Choroid plexus epithelial cell (primary cell): ENCODE data around the gene ZNF2.

Experiments
- DNase-seq: peaks from one replicate; pipeline ENCODE4 v3.0.0-alpha.2; 2010; ENCODE audit warnings: low read depth
- H3K4me3 ChIP-seq: 2 replicates; pipeline ENCODE4 v1.5.1; 2011; ENCODE audit warnings: low read depth, mild to moderate bottlenecking, control low read depth, low read length, moderate library complexity
- TF ChIP-seq, protein P1 (sequence below): conservative IDR thresholded peaks from 2 replicates; pipeline ENCODE4 v1.5.1; 2011; ENCODE audit warnings: low read depth, mild to moderate bottlenecking, control low read depth, inconsistent platforms, low read length, moderate library complexity

ZNF2 gene

DNA sequence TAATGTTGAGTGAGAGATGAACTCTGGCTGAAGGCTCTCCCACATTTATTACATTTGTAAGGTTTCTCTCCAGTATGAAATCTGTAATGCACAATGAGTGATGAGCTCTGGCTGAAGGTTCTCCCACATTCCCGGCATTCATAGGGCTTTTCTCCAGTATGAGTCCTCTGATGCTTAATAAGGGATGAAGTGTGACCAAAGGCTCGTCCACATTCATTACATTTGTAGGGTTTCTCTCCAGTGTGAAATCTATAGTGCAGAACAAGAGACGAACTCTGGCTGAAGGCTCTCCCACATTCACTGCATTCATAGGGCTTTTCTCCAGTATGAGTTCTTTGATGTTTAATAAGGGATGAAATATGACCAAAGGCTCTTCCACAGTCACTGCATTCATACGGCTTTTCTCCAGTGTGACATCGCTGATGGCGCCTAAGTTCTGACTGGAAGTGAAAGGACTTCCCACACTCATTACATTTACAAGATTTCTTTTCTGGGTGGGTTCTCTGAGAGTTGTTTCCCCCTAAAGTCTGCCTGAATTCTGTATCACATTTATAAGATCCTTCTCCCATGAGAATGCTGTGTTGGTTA lies 16.1 kb upstream of the ZNF2 start:
- TF ChIP-seq, protein P1, sequence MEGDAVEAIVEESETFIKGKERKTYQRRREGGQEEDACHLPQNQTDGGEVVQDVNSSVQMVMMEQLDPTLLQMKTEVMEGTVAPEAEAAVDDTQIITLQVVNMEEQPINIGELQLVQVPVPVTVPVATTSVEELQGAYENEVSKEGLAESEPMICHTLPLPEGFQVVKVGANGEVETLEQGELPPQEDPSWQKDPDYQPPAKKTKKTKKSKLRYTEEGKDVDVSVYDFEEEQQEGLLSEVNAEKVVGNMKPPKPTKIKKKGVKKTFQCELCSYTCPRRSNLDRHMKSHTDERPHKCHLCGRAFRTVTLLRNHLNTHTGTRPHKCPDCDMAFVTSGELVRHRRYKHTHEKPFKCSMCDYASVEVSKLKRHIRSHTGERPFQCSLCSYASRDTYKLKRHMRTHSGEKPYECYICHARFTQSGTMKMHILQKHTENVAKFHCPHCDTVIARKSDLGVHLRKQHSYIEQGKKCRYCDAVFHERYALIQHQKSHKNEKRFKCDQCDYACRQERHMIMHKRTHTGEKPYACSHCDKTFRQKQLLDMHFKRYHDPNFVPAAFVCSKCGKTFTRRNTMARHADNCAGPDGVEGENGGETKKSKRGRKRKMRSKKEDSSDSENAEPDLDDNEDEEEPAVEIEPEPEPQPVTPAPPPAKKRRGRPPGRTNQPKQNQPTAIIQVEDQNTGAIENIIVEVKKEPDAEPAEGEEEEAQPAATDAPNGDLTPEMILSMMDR, result no peak
- DNase-seq, result peak; percentile 8
- H3K4me3 ChIP-seq, result no peak overlapping the region

- no peak for DNase-seq
- H3K4me3 ChIP-seq, result peak overlapping the region; percentile 76
- TF ChIP-seq, protein P1, result no peak
Observed at GRCh38 chr2:95158441-95158840, 7.2 kb upstream of the ZNF2 start.

- H3K4me3 ChIP-seq, result peak overlapping the region; percentile 76
- TF ChIP-seq, protein P1, result no peak
- DNase-seq, result peak; percentile 56
Observed at GRCh38 chr2:95158891-95159619, 6.6 kb upstream of the ZNF2 start.

GRCh38 chr2:95159690-95160449 lies 5.7 kb upstream of the ZNF2 start, which contains the start of gene ZNF514:
ZNF514 (minus strand) TSS chr2:95159848; CDS start chr2:95153253, 6,595 bp downstream.
- H3K4me3 ChIP-seq, result peak within 1 kb of the TSS; percentile 76
- peak; percentile 81 for DNase-seq
- TF ChIP-seq, protein P1, result no peak

- TF ChIP-seq, protein P1, result no peak
- DNase-seq, result no peak
- peak overlapping the region; percentile 80 for H3K4me3 ChIP-seq
Observed at GRCh38 chr2:95165030-95165370, 609 bp upstream of the ZNF2 start.

DNA sequence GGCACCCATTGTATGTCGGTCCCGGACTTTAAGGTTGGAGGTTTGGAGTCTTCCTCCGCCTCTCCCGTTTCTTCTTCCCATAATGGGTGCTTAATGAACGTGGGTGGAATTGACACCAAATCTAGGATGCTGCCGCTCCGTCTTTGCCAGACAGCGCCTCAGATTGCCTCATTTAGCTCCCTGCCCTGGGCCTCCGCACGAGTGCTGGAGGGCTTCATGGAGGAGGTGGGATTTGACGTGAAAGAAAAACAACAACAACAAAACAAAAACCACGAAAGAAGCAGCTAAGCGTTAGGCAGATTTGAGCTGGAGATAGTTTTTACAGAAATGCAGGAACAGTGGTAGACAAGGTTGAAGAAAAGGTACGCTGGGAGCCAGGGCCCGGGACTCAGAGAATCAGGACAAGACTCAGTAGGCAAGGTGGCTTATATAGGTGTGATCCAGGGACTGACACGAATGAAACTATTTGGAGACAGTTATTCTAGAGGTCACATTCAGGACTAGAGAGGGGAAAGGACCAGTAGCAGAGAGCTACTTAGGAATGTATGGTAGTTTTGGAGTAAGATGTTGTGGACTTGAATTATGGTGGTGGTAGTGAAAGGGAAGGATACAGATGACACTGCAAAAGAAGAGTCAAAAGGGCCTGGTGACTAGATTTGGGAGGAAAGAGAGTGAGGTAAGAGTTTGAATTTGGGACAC lies 605 bp downstream of the ZNF2 start:
- peak overlapping the region; percentile 80 for H3K4me3 ChIP-seq
- TF ChIP-seq, protein P1, result no peak
- no peak for DNase-seq
